ENCODE results near the gene TNS3. TPM values are rescaled to one million over a fixed set of nuclear protein-coding genes. Genes with fewer than 3 reads are reported as not detected.

TNS3 gene
- total RNA-seq, 2 experiments from 2014 or later, result not detected

GRCh38 chr7:47327346-47327697 is 254.6 kb downstream of the TNS3 start:
- Mint-ChIP-seq H3K36me3 (ENCODE audit: low read depth) (no peaks in the 10 kb centered on the region), H3K4me3 (no peak overlapping the region), H3K27ac (no peak overlapping the region), H3K9me3 (ENCODE audit: insufficient read depth) (no peaks in the 10 kb centered on the region), H3K4me1 (ENCODE audit: low read depth) (no peaks in the 10 kb centered on the region), H3K27me3 (ENCODE audit: low read depth) (peaks cover 2% of the 10 kb centered on the region)
- no peak for DNase-seq
- ChIA-PET POLR2A (no interaction called here), CTCF (no interaction called here)
- ATAC-seq, result no peak

- H3K27me3 Mint-ChIP-seq (ENCODE audit: low read depth), result peaks cover 2% of the 10 kb centered on the region
- no peak overlapping the region for H3K4me3 Mint-ChIP-seq
- CTCF ChIA-PET, result no interaction called here
- no peak overlapping the region for H3K27ac Mint-ChIP-seq
- no peaks in the 10 kb centered on the region for H3K36me3 Mint-ChIP-seq (ENCODE audit: low read depth)
- POLR2A ChIA-PET, result no interaction called here
- no peaks in the 10 kb centered on the region for H3K9me3 Mint-ChIP-seq (ENCODE audit: insufficient read depth)
- DNase-seq (no peak), ATAC-seq (no peak)
- H3K4me1 Mint-ChIP-seq (ENCODE audit: low read depth), result no peaks in the 10 kb centered on the region
These were observed 255.1 kb downstream of the TNS3 start for GRCh38 chr7:47326808-47327207.

GRCh38 chr7:47326220-47326619 is 255.7 kb downstream of the TNS3 start:
- H3K4me3 Mint-ChIP-seq, result no peak overlapping the region
- POLR2A ChIA-PET, result no interaction called here
- H3K36me3 Mint-ChIP-seq (ENCODE audit: low read depth), result no peaks in the 10 kb centered on the region

GRCh38 chr7:47325337-47325736 is 256.6 kb downstream of the TNS3 start:
- no peak overlapping the region for H3K27ac Mint-ChIP-seq
- DNase-seq, result no peak
- no peak for ATAC-seq
- no peak overlapping the region for H3K4me3 Mint-ChIP-seq
- POLR2A ChIA-PET, result no interaction called here
- H3K9me3 Mint-ChIP-seq (ENCODE audit: insufficient read depth), result no peaks in the 10 kb centered on the region
- H3K27me3 Mint-ChIP-seq (ENCODE audit: low read depth), result peaks cover 2% of the 10 kb centered on the region
- H3K4me1 Mint-ChIP-seq (ENCODE audit: low read depth), result no peaks in the 10 kb centered on the region
- CTCF ChIA-PET, result no interaction called here
- no peaks in the 10 kb centered on the region for H3K36me3 Mint-ChIP-seq (ENCODE audit: low read depth)

More at GRCh38 chr7:47326220-47326619, 255.7 kb downstream of the TNS3 start:
- CTCF ChIA-PET, result no interaction called here
- Mint-ChIP-seq H3K9me3 (ENCODE audit: insufficient read depth) (no peaks in the 10 kb centered on the region), H3K27me3 (ENCODE audit: low read depth) (peaks cover 2% of the 10 kb centered on the region), H3K27ac (no peak overlapping the region), H3K4me1 (ENCODE audit: low read depth) (no peaks in the 10 kb centered on the region)
- DNase-seq (no peak), ATAC-seq (no peak)

- Mint-ChIP-seq H3K4me3 (no peak overlapping the region), H3K27me3 (ENCODE audit: low read depth) (peaks cover 2% of the 10 kb centered on the region), H3K4me1 (ENCODE audit: low read depth) (no peaks in the 10 kb centered on the region), H3K36me3 (ENCODE audit: low read depth) (no peaks in the 10 kb centered on the region), H3K9me3 (ENCODE audit: insufficient read depth) (no peaks in the 10 kb centered on the region), H3K27ac (no peak overlapping the region)
- CTCF ChIA-PET, result no interaction called here
- ATAC-seq (no peak), DNase-seq (no peak)
- POLR2A ChIA-PET, result no interaction called here
These were observed 258.0 kb downstream of the TNS3 start for GRCh38 chr7:47323904-47324303.

GRCh38 chr7:47322731-47323130 is 259.2 kb downstream of the TNS3 start:
- ChIA-PET CTCF (no interaction called here), POLR2A (no interaction called here)
- ATAC-seq (no peak), DNase-seq (no peak)
- Mint-ChIP-seq H3K36me3 (ENCODE audit: low read depth) (no peaks in the 10 kb centered on the region), H3K9me3 (ENCODE audit: insufficient read depth) (no peaks in the 10 kb centered on the region), H3K27me3 (ENCODE audit: low read depth) (peaks cover 2% of the 10 kb centered on the region), H3K27ac (no peak overlapping the region), H3K4me3 (no peak overlapping the region), H3K4me1 (ENCODE audit: low read depth) (no peaks in the 10 kb centered on the region)

GRCh38 chr7:47320296-47320695 is 261.6 kb downstream of the TNS3 start:
- H3K9me3 Mint-ChIP-seq (ENCODE audit: insufficient read depth), result no peaks in the 10 kb centered on the region
- CTCF ChIA-PET, result no interaction called here
- DNase-seq (no peak), ATAC-seq (no peak)
- H3K4me1 Mint-ChIP-seq (ENCODE audit: low read depth), result no peaks in the 10 kb centered on the region
- no peaks in the 10 kb centered on the region for H3K36me3 Mint-ChIP-seq (ENCODE audit: low read depth)
- no peak overlapping the region for H3K27ac Mint-ChIP-seq
- POLR2A ChIA-PET, result no interaction called here
- H3K4me3 Mint-ChIP-seq, result no peak overlapping the region
- peaks cover 2% of the 10 kb centered on the region for H3K27me3 Mint-ChIP-seq (ENCODE audit: low read depth)

GRCh38 chr7:47318395-47319182 is 263.3 kb downstream of the TNS3 start:
- ATAC-seq (no peak), DNase-seq (no peak)
- Mint-ChIP-seq H3K4me1 (ENCODE audit: low read depth) (no peaks in the 10 kb centered on the region), H3K4me3 (no peak overlapping the region), H3K36me3 (ENCODE audit: low read depth) (no peaks in the 10 kb centered on the region), H3K27me3 (ENCODE audit: low read depth) (no peaks in the 10 kb centered on the region), H3K27ac (no peak overlapping the region), H3K9me3 (ENCODE audit: insufficient read depth) (no peaks in the 10 kb centered on the region)
- POLR2A ChIA-PET, result no interaction called here
- CTCF ChIA-PET, result no interaction called here

GRCh38 chr7:47317487-47317886 is 264.4 kb downstream of the TNS3 start:
- CTCF ChIA-PET, result no interaction called here
- no peak for ATAC-seq
- POLR2A ChIA-PET, result no interaction called here
- H3K9me3 Mint-ChIP-seq (ENCODE audit: insufficient read depth), result no peaks in the 10 kb centered on the region
- H3K27ac Mint-ChIP-seq, result no peak overlapping the region
- no peaks in the 10 kb centered on the region for H3K36me3 Mint-ChIP-seq (ENCODE audit: low read depth)
- H3K4me1 Mint-ChIP-seq (ENCODE audit: low read depth), result no peaks in the 10 kb centered on the region
- no peak overlapping the region for H3K4me3 Mint-ChIP-seq
- DNase-seq, result no peak
- H3K27me3 Mint-ChIP-seq (ENCODE audit: low read depth), result no peaks in the 10 kb centered on the region

- Mint-ChIP-seq H3K27ac (no peak overlapping the region), H3K4me3 (no peak overlapping the region), H3K27me3 (ENCODE audit: low read depth) (no peaks in the 10 kb centered on the region), H3K9me3 (ENCODE audit: insufficient read depth) (no peaks in the 10 kb centered on the region), H3K4me1 (ENCODE audit: low read depth) (no peaks in the 10 kb centered on the region), H3K36me3 (ENCODE audit: low read depth) (no peaks in the 10 kb centered on the region)
- ATAC-seq (no peak), DNase-seq (no peak)
- CTCF ChIA-PET, result no interaction called here
- POLR2A ChIA-PET, result no interaction called here
These were observed 266.9 kb downstream of the TNS3 start for GRCh38 chr7:47314728-47315607.

GRCh38 chr7:47314248-47314647 is 267.7 kb downstream of the TNS3 start:
- POLR2A ChIA-PET, result no interaction called here
- H3K27me3 Mint-ChIP-seq (ENCODE audit: low read depth), result no peaks in the 10 kb centered on the region
- no peaks in the 10 kb centered on the region for H3K4me1 Mint-ChIP-seq (ENCODE audit: low read depth)
- DNase-seq (no peak), ATAC-seq (no peak)
- H3K9me3 Mint-ChIP-seq (ENCODE audit: insufficient read depth), result no peaks in the 10 kb centered on the region
- CTCF ChIA-PET, result no interaction called here
- no peak overlapping the region for H3K4me3 Mint-ChIP-seq
- no peak overlapping the region for H3K27ac Mint-ChIP-seq
- no peaks in the 10 kb centered on the region for H3K36me3 Mint-ChIP-seq (ENCODE audit: low read depth)

GRCh38 chr7:47313564-47313963 is 268.3 kb downstream of the TNS3 start:
- ChIA-PET POLR2A (no interaction called here), CTCF (no interaction called here)
- H3K27me3 Mint-ChIP-seq (ENCODE audit: low read depth), result no peaks in the 10 kb centered on the region
- no peak overlapping the region for H3K4me3 Mint-ChIP-seq
- H3K27ac Mint-ChIP-seq, result no peak overlapping the region
- no peaks in the 10 kb centered on the region for H3K9me3 Mint-ChIP-seq (ENCODE audit: insufficient read depth)
- DNase-seq (no peak), ATAC-seq (no peak)
- no peaks in the 10 kb centered on the region for H3K4me1 Mint-ChIP-seq (ENCODE audit: low read depth)
- no peaks in the 10 kb centered on the region for H3K36me3 Mint-ChIP-seq (ENCODE audit: low read depth)

Measured in activated CD8-positive, alpha-beta T cell treated with anti-CD3 and anti-CD28 coated beads, Interleukin-2, amount 10 ng/mL, durations not matched to agents 7 days and 5 days (primary cell).